Smooth muscle cell (in vitro differentiated cells): ENCODE results near the gene NMT1. TPM values are rescaled to one million over a fixed set of nuclear protein-coding genes. Genes with fewer than 3 reads are reported as not detected.

ENCODE experiments used
- DNase-seq: peaks from one replicate; lab custom pipeline; 2025; ENCODE audit not compliant: unreplicated experiment; lab: John Stamatoyannopoulos, UW
- H2AFZ ChIP-seq: fragments of 200-600 bp; sonication (generic); 2 replicates; pipeline ENCODE4 v1.6.0; 2016; ENCODE audit warnings: antibody characterized with exemption, low read depth, mild to moderate bottlenecking
- H3F3A ChIP-seq: fragments of 200-600 bp; sonication (generic); 2 replicates; pipeline ENCODE4 v1.6.0; 2017; ENCODE audit warnings: antibody characterized with exemption, low read depth
- H3K27ac ChIP-seq: fragments of 200-600 bp; sonication (generic); 2 replicates; pipeline ENCODE4 v1.5.1; 2016; ENCODE audit warnings: low read depth, mild to moderate bottlenecking
- H3K27me3 ChIP-seq: fragments of 200-600 bp; sonication (generic); 2 replicates; pipeline ENCODE4 v1.6.1; 2016; ENCODE audit warnings: low read depth, mild to moderate bottlenecking
- H3K36me3 ChIP-seq: fragments of 200-600 bp; sonication (generic); 2 replicates; pipeline ENCODE4 v1.5.1; 2016; ENCODE audit warnings: low read depth
- H3K4me1 ChIP-seq: fragments of 200-600 bp; sonication (generic); 2 replicates; pipeline ENCODE4 v1.5.1; 2016; ENCODE audit warnings: low read depth
- H3K4me2 ChIP-seq: fragments of 200-600 bp; sonication (generic); 2 replicates; pipeline ENCODE4 v1.6.0; 2016; ENCODE audit warnings: mild to moderate bottlenecking
- H3K4me3 ChIP-seq: fragments of 200-600 bp; sonication (generic); 2 replicates; pipeline ENCODE4 v1.5.1; 2016; ENCODE audit warnings: mild to moderate bottlenecking
- H3K79me2 ChIP-seq: fragments of 200-600 bp; sonication (generic); 2 replicates; pipeline ENCODE4 v1.6.0; 2016; ENCODE audit warnings: low read depth, mild to moderate bottlenecking
- H3K9ac ChIP-seq: fragments of 200-600 bp; sonication (generic); 2 replicates; pipeline ENCODE4 v1.6.0; 2016; ENCODE audit warnings: low read depth
- H3K9me3 ChIP-seq: fragments of 200-600 bp; sonication (generic); replicated peaks from 2 replicates; pipeline ENCODE4 v1.5.1; 2016; ENCODE audit warnings: low read depth
- H4K20me1 ChIP-seq: fragments of 200-600 bp; sonication (generic); 2 replicates; pipeline ENCODE4 v1.6.0; 2016; ENCODE audit warnings: low read depth
- WGBS: methylation state at CpG from one replicate; pipeline ENCODE4 v1.1.7; 2016; ENCODE audit warnings: low lambda C conversion rate; 5-methylcytosine and 5-hydroxymethylcytosine counted together
- polyA plus RNA-seq: library from polyadenylated mRNA; unstranded; fragments of >200 nt; fragmentation: Nextera tagmentation; extraction: Ambion mirVana; gene quantifications from 2 replicates; pipeline ENCODE4 v1.2.1, GENCODE V29; 2016
- total RNA-seq: library from RNA; depleted of rRNA; stranded (reverse); fragments of >200 nt; gene quantifications from 2 replicates; pipeline ENCODE4 v1.2.3, GENCODE V29; 2014
- TF ChIP-seq, protein P1 (sequence below): fragments of 200-600 bp; sonication (generic); IDR thresholded peaks from 2 replicates; pipeline ENCODE4 v1.5.1; 2017; ENCODE audit warnings: borderline replicate concordance, mild to moderate bottlenecking, antibody characterized with exemption; ENCODE audit not compliant: insufficient read depth, poor library complexity, severe bottlenecking

The NMT1 gene
- total and polyA plus RNA-seq, 2 experiments from 2014 or later, result 87.6 to 105 TPM

DNA sequence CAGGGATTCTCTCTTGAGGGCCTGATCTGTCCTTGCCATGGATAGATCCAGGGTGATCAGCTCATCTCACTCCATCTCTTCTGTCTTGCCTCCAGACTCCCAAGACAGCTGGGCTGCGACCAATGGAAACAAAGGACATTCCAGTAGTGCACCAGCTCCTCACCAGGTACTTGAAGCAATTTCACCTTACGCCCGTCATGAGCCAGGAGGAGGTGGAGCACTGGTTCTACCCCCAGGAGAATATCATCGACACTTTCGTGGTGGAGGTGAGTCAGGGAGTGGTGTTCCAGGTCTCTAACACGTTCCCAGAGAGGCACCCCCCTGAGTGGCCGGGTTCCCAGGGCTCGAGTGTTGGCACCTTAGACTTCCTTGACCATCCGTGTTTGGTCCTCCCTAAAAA, 41.7 kb downstream of the NMT1 start:
- H3K9me3 ChIP-seq, result no peaks in the 10 kb centered on the region
- peak overlapping the region; percentile 70 for H3K27ac ChIP-seq
- H3F3A ChIP-seq, result no peaks in the 10 kb centered on the region
- H2AFZ ChIP-seq, result no peak overlapping the region
- no peaks in the 10 kb centered on the region for H4K20me1 ChIP-seq
- no peaks in the 10 kb centered on the region for H3K79me2 ChIP-seq
- no peak overlapping the region for H3K4me3 ChIP-seq
- H3K36me3 ChIP-seq, result peaks cover 3% of the 10 kb centered on the region
- no peaks in the 10 kb centered on the region for H3K4me1 ChIP-seq
- TF ChIP-seq, protein P1, sequence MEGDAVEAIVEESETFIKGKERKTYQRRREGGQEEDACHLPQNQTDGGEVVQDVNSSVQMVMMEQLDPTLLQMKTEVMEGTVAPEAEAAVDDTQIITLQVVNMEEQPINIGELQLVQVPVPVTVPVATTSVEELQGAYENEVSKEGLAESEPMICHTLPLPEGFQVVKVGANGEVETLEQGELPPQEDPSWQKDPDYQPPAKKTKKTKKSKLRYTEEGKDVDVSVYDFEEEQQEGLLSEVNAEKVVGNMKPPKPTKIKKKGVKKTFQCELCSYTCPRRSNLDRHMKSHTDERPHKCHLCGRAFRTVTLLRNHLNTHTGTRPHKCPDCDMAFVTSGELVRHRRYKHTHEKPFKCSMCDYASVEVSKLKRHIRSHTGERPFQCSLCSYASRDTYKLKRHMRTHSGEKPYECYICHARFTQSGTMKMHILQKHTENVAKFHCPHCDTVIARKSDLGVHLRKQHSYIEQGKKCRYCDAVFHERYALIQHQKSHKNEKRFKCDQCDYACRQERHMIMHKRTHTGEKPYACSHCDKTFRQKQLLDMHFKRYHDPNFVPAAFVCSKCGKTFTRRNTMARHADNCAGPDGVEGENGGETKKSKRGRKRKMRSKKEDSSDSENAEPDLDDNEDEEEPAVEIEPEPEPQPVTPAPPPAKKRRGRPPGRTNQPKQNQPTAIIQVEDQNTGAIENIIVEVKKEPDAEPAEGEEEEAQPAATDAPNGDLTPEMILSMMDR, result no peak
- no peak overlapping the region for H3K9ac ChIP-seq
- no peaks in the 10 kb centered on the region for H3K27me3 ChIP-seq
- no peak for DNase-seq
- WGBS, result 84% methylated on average over 9 of the region's 9 CpGs
- no peak overlapping the region for H3K4me2 ChIP-seq

- TF ChIP-seq, protein P1, result no peak
- Histone ChIP-seq H3K9me3 (no peaks in the 10 kb centered on the region), H3F3A (no peaks in the 10 kb centered on the region), H3K4me1 (no peaks in the 10 kb centered on the region), H3K9ac (no peak overlapping the region), H2AFZ (no peak overlapping the region), H3K36me3 (peaks cover 3% of the 10 kb centered on the region), H3K4me3 (no peak overlapping the region), H3K79me2 (no peaks in the 10 kb centered on the region), H3K27me3 (no peaks in the 10 kb centered on the region), H4K20me1 (peaks cover 4% of the 10 kb centered on the region), H3K4me2 (no peak overlapping the region), H3K27ac (peak overlapping the region; percentile 70)
- WGBS, result 97% methylated on average over 9 of the region's 9 CpGs
- no peak for DNase-seq
Observed at GRCh38 chr17:45103269-45103795, 42.2 kb downstream of the NMT1 start.

GRCh38 chr17:45104029-45104428, 42.9 kb downstream of the NMT1 start:
- TF ChIP-seq, protein P1, result no peak
- Histone ChIP-seq H2AFZ (no peak overlapping the region), H3K4me1 (no peaks in the 10 kb centered on the region), H3K27ac (peak overlapping the region; percentile 70), H3K4me2 (no peak overlapping the region), H3K79me2 (no peaks in the 10 kb centered on the region), H3F3A (no peaks in the 10 kb centered on the region), H3K9ac (no peak overlapping the region), H4K20me1 (peaks cover 7% of the 10 kb centered on the region), H3K36me3 (peaks cover 3% of the 10 kb centered on the region), H3K27me3 (no peaks in the 10 kb centered on the region), H3K9me3 (no peaks in the 10 kb centered on the region), H3K4me3 (no peak overlapping the region)
- DNase-seq, result no peak
- WGBS, result 87% methylated on average over 8 of the region's 8 CpGs

- peaks cover 3% of the 10 kb centered on the region for H3K36me3 ChIP-seq
- 93% methylated on average over 6 of the region's 6 CpGs for WGBS
- no peak overlapping the region for H2AFZ ChIP-seq
- H4K20me1 ChIP-seq, result peaks cover 7% of the 10 kb centered on the region
- no peak overlapping the region for H3K27ac ChIP-seq
- no peaks in the 10 kb centered on the region for H3K27me3 ChIP-seq
- no peaks in the 10 kb centered on the region for H3K4me1 ChIP-seq
- H3K9ac ChIP-seq, result no peak overlapping the region
- H3K9me3 ChIP-seq, result no peaks in the 10 kb centered on the region
- H3K79me2 ChIP-seq, result no peaks in the 10 kb centered on the region
- H3K4me2 ChIP-seq, result no peak overlapping the region
- no peak for DNase-seq
- no peak overlapping the region for H3K4me3 ChIP-seq
- H3F3A ChIP-seq, result no peaks in the 10 kb centered on the region
- TF ChIP-seq, protein P1, result no peak
Observed at GRCh38 chr17:45104497-45104896, 43.4 kb downstream of the NMT1 start.
